Activated CD4-positive, alpha-beta T cell treated with anti-CD3 and anti-CD28 coated beads, Interleukin-2, amount 50 U/mL, for 1 hour (primary cell): Measurements from ENCODE around the gene TRIM8.
"Not testable (repeated sequence)": the region's sequence is repeated elsewhere in the genome, so short reads cannot be mapped to it uniquely, and the experiment has no call there.

Experiments used
- DNase-seq: peaks from one replicate; pipeline ENCODE4 v3.0.0-alpha.2; 2020

Gene TRIM8

GRCh38 chr10:102650655-102651454 is 6.6 kb downstream of the TRIM8 start:
- no peak for DNase-seq

- no peak for DNase-seq
Measured at GRCh38 chr10:102651455-102652169, 7.3 kb downstream of the TRIM8 start.

GRCh38 chr10:102652170-102652916 is 8.1 kb downstream of the TRIM8 start:
- no peak for DNase-seq

- DNase-seq = no peak
Measured at GRCh38 chr10:102653060-102653459, 8.8 kb downstream of the TRIM8 start.

GRCh38 chr10:102654566-102654965 is 10.3 kb downstream of the TRIM8 start:
- DNase-seq = no peak

- DNase-seq = no peak
Measured at GRCh38 chr10:102654969-102655368, 10.7 kb downstream of the TRIM8 start.

- DNase-seq = no peak
Measured at GRCh38 chr10:102656026-102656425, 11.7 kb downstream of the TRIM8 start.

- DNase-seq = no peak
Measured at GRCh38 chr10:102656791-102657371, 12.6 kb downstream of the TRIM8 start.

GRCh38 chr10:102657451-102657850 is 13.2 kb downstream of the TRIM8 start:
- DNase-seq = no peak

GRCh38 chr10:102657984-102658724 is 13.9 kb downstream of the TRIM8 start:
- DNase-seq = no peak

- DNase-seq = no peak
Measured at GRCh38 chr10:102658802-102659201, 14.5 kb downstream of the TRIM8 start.

GRCh38 chr10:102660888-102661657 is 16.8 kb downstream of the TRIM8 start:
- peak; percentile 53 for DNase-seq

GRCh38 chr10:102661658-102662028 is 17.4 kb downstream of the TRIM8 start:
- DNase-seq = no peak

GRCh38 chr10:102665904-102666509 is 21.7 kb downstream of the TRIM8 start:
- no peak for DNase-seq

GRCh38 chr10:102667411-102667810 is 23.1 kb downstream of the TRIM8 start:
- not testable (repeated sequence) for DNase-seq

- no peak for DNase-seq
Measured at GRCh38 chr10:102668326-102669107, 24.2 kb downstream of the TRIM8 start.

- DNase-seq = no peak
Measured at GRCh38 chr10:102669206-102670064, 25.2 kb downstream of the TRIM8 start.

- DNase-seq = no peak
Measured at GRCh38 chr10:102670065-102670670, 25.9 kb downstream of the TRIM8 start.

GRCh38 chr10:102670871-102671434 is 26.7 kb downstream of the TRIM8 start:
- no peak for DNase-seq
